ENCODE results near the gene OTUB2. TPM values are rescaled to one million over a fixed set of nuclear protein-coding genes. Genes with fewer than 3 reads are reported as not detected.

The OTUB2 gene
- total RNA-seq, 1 experiment from 2014 or later, result 22.2 TPM

- Mint-ChIP-seq H3K4me3 (ENCODE audit: low read depth, unreplicated experiment) (no peak overlapping the region), H3K27me3 (ENCODE audit: unreplicated experiment) (no peaks in the 10 kb centered on the region), H3K27ac (ENCODE audit: unreplicated experiment) (no peak overlapping the region), H3K9me3 (ENCODE audit: low read depth, unreplicated experiment) (no peaks in the 10 kb centered on the region), H3K36me3 (ENCODE audit: insufficient read depth, unreplicated experiment) (peaks cover 81% of the 10 kb centered on the region), H3K4me1 (ENCODE audit: low read depth, unreplicated experiment) (no peaks in the 10 kb centered on the region)
- no peak for DNase-seq
- BruUV-seq (replicated peaks), result no TSS peak
- no peak for TF ChIP-seq CTCF (IDR thresholded peaks at IDR 0.05; ENCODE audit: unreplicated experiment)
- CTCF ChIA-PET, result interaction anchor here (1.1 to 2.5 kb wide), 3 partner anchors 23 to 434 kb away, joined by 3 to 16 read pairs (median 4); no protein-coding TSS in a partner anchor
- intact Hi-C loops (cut with micrococcal nuclease; ENCODE audit: unreplicated experiment), result loop anchor here (1.0 to 2.0 kb wide), 2 partner anchors 85 to 129 kb away; no protein-coding TSS in a partner anchor
Measured at GRCh38 chr14:94051779-94052178, 25.6 kb downstream of the OTUB2 start.

- BruUV-seq (replicated peaks), result no TSS peak
- TF ChIP-seq CTCF (IDR thresholded peaks at IDR 0.05; ENCODE audit: unreplicated experiment), result no peak
- Mint-ChIP-seq H3K4me3 (ENCODE audit: low read depth, unreplicated experiment) (no peak overlapping the region), H3K36me3 (ENCODE audit: insufficient read depth, unreplicated experiment) (peaks cover 79% of the 10 kb centered on the region), H3K4me1 (ENCODE audit: low read depth, unreplicated experiment) (no peaks in the 10 kb centered on the region), H3K27me3 (ENCODE audit: unreplicated experiment) (no peaks in the 10 kb centered on the region), H3K27ac (ENCODE audit: unreplicated experiment) (no peak overlapping the region), H3K9me3 (ENCODE audit: low read depth, unreplicated experiment) (no peaks in the 10 kb centered on the region)
- no peak for DNase-seq
- CTCF ChIA-PET, result interaction anchor here (1.2 to 2.5 kb wide), 2 partner anchors 25 to 85 kb away, joined by 3 to 16 read pairs; no protein-coding TSS in a partner anchor
- intact Hi-C loops (cut with micrococcal nuclease; ENCODE audit: unreplicated experiment), result no loop called here
Measured at GRCh38 chr14:94052199-94052598, 26.1 kb downstream of the OTUB2 start.

GRCh38 chr14:94052662-94053061 lies 26.5 kb downstream of the OTUB2 start:
- no peak for DNase-seq
- Mint-ChIP-seq H3K27ac (ENCODE audit: unreplicated experiment) (no peak overlapping the region), H3K27me3 (ENCODE audit: unreplicated experiment) (no peaks in the 10 kb centered on the region), H3K4me1 (ENCODE audit: low read depth, unreplicated experiment) (no peaks in the 10 kb centered on the region), H3K36me3 (ENCODE audit: insufficient read depth, unreplicated experiment) (peaks cover 74% of the 10 kb centered on the region), H3K9me3 (ENCODE audit: low read depth, unreplicated experiment) (no peaks in the 10 kb centered on the region), H3K4me3 (ENCODE audit: low read depth, unreplicated experiment) (no peak overlapping the region)
- CTCF ChIA-PET, result interaction anchor here (1.2 to 2.5 kb wide), 2 partner anchors 25 to 84 kb away, joined by 3 to 16 read pairs; no protein-coding TSS in a partner anchor
- intact Hi-C loops (cut with micrococcal nuclease; ENCODE audit: unreplicated experiment), result no loop called here
- no peak for TF ChIP-seq CTCF (IDR thresholded peaks at IDR 0.05; ENCODE audit: unreplicated experiment)
- no TSS peak for BruUV-seq (replicated peaks)

GRCh38 chr14:94054401-94054800 lies 28.3 kb downstream of the OTUB2 start:
- H3K9me3 Mint-ChIP-seq (ENCODE audit: low read depth, unreplicated experiment), result no peaks in the 10 kb centered on the region
- CTCF ChIA-PET, result no interaction called here
- no peak overlapping the region for H3K4me3 Mint-ChIP-seq (ENCODE audit: low read depth, unreplicated experiment)
- H3K4me1 Mint-ChIP-seq (ENCODE audit: low read depth, unreplicated experiment), result no peaks in the 10 kb centered on the region
- DNase-seq, result no peak
- H3K36me3 Mint-ChIP-seq (ENCODE audit: insufficient read depth, unreplicated experiment), result peaks cover 75% of the 10 kb centered on the region
- no peak for TF ChIP-seq CTCF (IDR thresholded peaks at IDR 0.05; ENCODE audit: unreplicated experiment)
- intact Hi-C loops (cut with micrococcal nuclease; ENCODE audit: unreplicated experiment), result no loop called here
- BruUV-seq (replicated peaks), result no TSS peak
- no peak overlapping the region for H3K27ac Mint-ChIP-seq (ENCODE audit: unreplicated experiment)
- no peaks in the 10 kb centered on the region for H3K27me3 Mint-ChIP-seq (ENCODE audit: unreplicated experiment)

All from Calu3 (cell line).